DMS79 (cell line): ENCODE data around the gene PLXNA2.

Source experiments
- DNase-seq: peaks from one replicate; lab custom pipeline; 2025; lab: John Stamatoyannopoulos, UW

PLXNA2 gene

DNA sequence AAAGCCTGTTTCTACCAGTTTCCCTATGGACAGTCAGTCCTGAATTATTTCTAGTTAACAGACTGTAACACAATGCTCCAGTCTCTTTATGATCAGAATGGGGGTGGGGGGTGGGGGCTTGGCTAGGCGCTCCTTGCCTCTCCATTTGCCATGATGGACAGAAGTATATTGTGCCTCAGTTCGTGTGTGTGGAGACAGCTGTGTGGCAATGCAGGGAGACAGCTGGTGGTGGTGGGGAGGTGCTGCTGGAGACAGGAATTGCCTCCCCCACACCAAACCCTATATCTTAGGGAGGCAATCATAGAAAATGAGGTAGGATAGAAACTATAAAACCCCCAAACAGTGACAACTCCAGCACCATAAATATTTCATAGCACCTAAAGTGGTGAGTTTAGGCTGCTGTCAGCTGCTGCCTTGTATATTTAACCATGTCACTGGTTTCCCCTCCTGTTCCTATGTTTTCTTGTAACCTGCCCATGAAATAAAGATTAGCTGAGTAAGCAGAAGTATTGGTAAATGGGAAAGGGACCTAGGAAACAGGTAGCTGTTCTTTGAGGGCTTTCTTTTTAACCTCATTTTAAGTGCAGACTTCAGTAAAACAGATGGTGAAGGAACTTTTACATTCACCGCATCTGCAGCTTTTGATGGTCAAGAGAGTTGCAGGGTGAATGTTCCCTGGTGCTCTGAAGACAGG is 3.4 kb downstream of the PLXNA2 start:
- DNase-seq: no peak

DNA sequence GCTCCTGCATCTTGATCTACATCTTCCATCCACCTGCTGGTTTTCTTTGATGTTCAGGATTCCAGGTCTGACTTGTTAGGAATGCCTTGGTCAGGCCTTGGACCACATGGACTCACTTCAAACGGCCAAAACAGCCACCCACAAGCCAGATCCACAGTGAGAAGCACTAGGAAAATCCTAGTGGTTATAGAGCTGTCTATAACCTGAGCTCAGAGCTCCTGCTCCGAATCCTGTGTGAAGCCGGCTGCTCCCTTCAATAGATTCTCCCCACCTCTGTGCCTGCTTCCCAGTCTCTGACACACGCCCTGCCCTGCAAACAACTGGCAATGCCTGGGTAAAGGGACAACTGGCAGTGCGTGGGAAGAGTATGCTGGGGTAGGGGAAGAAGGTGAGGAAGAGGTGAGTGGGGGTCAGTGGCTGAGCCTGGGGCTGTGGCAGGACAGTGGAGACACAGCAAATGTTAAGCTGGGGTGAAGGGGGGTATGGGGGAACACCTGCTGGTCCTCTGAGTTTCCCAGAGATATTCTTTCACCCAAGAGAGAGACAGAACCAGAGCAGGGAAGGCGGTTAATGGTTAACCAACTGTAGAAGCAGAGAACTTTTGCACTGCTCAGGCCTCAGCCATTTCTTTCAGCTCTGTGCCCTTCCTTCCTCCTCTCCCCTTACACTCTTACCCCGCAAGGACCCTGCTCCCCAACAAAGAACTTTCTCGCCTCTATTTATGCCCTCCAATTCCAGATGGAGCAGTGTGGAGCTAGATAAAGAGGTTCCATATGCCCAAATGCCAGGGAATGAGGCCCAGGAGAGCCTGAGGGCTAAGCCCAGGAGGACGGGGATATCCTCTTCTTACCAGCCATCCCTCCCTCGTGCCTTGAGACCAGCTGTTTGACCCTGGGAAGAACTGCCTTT is 4.5 kb downstream of the PLXNA2 start:
- DNase-seq: no peak

DNA sequence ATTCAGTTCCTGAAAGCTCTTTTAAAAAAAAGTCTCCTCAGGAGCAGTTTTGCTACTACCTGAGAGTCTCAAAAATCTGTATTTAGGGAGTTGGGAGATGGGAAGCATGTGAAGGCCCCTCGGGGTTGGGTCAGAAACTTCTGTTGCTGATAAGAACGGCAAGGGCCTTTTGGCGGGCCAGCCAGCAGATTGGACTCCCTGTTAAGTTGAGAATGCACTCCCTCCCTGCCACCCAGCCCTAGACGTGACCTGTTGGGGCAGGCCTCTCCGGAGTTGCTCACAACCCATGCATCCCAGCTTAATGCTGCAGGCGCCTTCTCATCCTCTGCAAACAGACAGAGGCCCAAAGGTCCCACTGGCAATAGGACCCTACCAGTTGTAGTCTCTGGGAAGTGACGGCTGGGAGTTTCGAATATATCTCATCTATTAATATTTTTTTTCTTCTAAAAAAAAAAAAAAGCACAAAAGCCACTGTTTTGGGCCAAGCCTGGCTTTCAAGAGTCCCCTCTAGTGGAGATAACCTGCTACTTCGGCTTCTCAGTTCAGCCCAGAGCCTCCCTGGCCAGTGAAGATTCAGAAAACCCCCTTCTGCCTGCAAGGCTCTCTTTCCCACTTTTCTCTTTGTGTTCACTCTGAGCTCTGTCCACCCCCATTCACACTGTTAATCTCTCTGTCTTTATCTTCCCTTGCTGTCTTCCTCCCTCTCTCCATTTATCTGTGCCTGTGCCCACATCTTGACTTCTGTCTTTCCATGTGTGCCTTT is 5.3 kb downstream of the PLXNA2 start:
- DNase-seq: no peak

DNA sequence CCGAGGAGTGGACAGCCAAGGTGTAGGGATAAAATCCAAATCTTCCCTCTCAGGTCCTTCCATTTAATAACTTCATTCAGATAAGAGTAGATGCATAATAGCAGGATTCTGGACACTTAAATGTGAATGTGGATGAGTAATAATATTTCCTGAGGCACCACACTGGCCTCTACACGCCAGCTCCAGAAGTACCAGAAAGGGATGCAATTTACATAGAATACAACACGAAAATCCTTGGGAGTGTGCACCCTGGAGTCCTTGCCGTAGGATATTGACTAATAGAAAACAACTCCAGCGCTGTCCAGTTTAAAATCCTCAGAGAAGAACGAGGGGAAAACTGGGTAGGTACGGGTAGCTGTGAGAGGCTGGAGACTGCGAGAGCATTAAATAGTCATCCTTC is 6.9 kb downstream of the PLXNA2 start:
- no peak for DNase-seq

DNA sequence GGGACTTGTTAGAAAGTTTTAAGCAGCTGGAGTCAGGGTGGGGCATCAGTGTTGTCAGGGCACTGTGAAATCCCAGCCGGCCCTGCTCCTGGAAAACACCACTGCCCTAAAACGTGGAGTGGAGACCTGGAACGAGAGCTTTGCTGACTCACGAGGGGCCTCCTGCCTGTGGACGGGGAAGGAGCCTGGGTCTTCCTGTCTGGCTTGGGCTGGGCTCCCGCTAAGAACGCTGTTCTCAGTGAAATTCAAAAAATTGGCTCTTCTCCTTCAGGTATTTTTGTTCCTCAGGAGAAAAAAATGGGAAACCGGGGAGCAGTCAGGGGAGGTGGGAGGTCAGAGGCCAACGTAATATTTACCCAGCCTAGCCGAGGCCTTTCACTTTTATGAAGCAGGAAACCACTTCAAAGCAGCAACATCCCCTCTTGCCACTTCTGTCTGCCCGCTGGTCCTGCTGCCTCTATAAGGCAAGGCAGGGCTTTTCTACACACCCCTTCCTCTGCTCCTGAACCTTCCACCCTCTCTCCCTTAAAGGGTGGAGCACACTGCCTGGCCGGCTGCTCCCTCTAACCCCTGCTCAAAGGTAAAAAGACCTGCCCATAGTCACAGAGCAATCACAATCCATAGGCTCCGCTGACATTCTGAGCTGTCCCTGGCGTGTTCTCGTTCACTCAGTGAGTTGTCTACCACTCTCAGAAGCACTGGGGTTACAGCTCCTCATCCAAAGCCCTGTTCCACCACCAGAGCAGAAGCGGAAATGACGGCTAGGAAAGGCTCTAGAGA is 8.0 kb downstream of the PLXNA2 start:
- no peak for DNase-seq

DNA sequence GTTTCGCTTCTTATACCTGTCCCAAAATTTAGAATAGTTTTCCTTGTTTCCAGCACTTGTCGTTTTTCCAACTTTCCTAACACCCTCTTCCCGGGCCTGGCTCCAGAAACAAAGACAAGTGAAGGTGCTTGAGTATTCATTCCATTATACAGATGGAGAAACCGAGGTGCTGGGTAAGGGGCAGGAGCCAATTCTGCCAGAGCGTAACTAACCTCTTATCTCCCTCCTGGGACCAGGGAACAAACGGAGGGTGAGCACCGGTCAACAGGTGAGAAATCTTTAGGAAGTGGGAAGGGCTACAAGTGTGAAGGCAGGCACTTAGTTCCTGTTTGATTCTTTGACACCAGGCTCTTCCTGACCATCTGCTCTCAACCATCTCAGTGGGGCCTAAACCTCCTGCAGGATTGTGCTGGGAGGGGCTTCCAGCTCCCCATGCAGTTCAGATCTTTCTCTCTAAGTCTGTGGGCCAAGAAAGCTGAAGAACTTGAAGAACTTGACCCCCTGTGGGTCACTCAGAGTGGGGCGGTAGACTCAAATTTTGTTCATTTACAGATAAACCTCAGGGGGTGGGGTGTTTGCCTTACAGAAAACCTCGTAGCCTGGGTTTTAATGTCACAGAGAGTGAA is 8.7 kb downstream of the PLXNA2 start:
- no peak for DNase-seq

DNA sequence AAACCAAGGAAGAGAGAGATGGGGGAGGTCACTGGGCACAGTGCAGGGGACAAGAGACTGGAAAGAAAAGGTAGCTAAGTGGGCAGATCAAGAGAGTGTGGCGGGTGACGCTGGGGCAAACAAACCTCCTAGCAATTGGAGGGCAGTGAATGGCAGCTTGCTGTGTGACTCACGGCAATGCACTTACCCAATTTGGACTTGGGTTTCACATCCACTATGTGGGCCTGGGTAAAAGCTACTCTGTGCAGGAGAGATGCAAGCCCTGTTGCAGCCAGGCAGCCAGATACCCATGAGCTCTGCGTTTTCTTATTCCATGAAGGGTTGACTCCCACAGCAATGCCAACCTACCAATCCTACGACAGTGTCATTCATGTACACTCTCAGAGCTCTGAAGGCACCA is 9.5 kb downstream of the PLXNA2 start:
- no peak for DNase-seq

DNA sequence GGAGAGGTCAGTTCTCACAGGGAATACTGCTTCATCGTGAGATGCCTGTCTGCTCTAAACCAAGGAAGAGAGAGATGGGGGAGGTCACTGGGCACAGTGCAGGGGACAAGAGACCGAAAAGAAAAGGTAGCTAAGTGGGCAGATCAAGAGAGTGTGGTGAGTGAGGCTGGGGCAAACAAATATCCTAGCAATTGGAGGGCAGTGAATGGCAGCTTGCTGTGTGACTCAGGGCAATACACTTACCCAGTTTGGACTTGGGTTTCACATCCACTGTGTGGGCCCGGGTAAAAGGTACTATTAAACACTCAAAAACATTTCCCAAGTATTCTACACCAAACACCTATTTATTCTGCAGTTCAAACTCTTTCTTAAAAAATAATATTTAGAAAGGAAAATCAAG is 10.2 kb downstream of the PLXNA2 start:
- no peak for DNase-seq

DNA sequence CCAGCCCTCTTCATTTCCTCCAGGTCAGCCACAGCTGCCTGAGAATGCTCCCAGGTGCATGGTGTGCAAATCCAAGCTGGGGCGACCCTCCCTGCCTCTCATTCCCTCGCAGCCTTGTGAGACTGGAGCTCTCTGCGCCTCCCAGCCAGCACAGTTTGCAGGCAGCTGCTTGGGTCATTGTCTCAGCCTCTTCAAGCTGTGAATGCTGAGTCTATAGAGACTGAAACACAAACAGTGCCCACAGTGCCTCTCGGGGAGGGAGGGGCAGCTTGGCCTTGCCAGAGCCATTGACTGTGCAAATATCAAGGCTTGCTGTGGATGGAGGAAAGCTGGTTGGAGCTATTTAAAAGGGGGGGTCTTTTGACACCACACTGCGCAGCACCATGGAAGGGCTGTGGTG is 10.6 kb downstream of the PLXNA2 start:
- peak; percentile 91 for DNase-seq

DNA sequence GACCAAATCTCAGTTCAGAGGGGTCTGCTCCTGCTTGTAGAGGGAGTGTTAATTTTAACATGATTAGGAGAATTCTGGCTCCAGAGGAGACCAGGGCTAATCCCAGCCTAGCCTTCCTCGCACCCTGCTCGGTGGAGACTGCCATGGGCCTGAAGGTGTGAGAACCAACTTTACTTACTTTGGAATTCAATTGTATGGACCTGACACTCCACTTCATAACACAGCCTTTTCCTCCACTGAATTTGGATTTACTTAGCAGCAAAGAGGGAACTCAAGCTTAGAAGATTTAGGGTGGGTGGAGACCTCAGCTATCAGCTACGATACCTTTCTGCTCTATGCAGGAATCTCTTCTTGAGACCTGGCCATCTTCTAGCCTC is 11.5 kb downstream of the PLXNA2 start:
- no peak for DNase-seq

DNA sequence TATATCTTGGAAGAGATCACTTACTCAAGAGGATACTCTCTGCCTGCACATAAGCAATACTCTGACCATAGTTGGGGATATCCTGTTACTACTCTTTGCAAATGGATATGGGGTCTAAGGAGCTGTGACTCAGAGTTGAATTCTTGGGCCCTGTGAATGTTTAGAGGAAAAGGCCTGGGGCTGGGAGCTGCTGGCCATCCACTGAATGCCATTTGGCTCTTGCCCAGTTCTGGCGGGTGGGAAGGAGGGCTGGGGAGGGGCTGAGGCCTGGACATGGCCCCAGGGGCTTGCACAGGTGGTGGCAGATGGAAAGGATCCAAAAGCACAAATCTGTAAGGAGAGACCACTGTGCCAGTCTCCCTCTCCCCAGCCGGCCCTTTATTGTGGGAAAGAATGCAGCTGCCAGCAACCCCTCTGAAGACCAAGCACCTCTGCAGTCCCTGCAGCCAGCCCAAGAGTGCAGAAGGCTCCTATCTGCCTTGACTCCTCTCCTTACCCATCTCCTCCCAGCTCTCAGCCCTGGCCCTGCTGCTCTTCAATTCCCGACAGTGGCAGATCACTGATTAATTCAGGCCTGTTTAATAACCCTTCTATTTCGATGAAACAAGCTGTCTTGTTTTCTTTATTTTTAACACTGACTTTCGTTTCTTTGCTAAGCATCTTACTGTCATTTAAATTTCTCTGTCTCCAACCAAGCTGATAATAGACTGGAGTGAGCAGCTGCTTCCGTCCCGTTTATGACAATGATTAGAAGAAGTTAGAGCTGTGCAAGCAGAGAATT is 12.1 kb downstream of the PLXNA2 start:
- peak; percentile 67 for DNase-seq

DNA sequence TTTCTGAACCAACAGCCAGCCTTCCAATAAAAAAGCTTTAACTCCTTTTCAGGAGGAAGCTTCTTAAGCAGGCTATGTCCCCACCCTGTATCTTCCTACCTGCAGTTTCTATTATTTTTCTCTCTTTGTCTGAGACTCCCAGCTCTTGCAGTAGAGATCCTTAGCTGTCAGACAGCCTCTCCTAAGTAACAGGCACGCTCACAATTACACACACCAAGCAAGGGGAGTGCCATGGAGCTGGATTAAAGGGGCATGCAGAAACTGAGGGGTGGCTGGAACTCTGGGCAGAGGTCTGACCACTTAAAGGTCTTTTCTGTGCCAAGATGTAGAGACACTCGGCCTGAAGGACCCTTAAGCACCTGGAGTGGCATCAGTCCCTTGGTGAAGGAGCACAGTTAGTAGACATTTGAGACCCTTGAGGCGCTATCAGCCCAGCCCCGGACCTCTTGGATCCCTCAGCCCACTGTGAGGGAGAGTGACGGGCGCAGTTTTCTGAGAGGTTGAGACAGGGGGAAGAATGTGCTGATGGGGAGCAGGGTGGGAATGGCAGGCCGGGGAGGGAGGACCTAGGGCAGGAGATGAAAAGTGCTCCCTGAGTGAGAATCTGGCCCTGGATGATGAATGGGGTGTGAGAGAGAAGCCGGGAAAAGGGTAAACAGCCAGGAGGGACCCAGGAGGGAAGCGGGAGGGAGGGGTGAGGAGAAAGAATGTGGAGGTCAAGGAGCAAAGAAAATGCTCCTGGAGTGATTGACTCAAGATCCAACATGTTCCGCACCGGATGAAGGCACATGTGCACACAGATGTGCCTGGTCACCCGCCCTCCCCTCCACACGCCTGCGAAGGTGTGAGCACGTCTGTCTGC is 13.3 kb downstream of the PLXNA2 start:
- DNase-seq: peak; percentile 97

DNA sequence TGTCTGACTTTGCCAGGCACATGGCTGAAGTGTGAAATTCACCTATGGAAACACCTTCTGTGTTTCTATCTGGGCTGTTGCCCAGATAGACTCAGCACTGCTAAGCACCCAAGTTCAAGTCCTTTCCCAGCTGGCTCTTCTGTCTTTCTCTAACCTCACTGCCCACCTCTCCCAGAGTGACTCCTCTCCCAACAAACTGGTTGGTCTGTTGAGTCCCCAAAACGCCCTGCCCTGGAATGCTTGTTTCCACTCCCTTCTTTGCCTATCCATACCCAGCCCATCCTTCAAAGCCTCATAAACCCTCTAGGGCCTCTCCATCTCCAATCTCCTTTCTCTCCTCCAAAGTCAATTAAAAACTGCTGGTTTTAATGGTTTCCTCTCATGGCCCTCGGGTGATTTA is 15.6 kb downstream of the PLXNA2 start:
- peak; percentile 77 for DNase-seq

DNA sequence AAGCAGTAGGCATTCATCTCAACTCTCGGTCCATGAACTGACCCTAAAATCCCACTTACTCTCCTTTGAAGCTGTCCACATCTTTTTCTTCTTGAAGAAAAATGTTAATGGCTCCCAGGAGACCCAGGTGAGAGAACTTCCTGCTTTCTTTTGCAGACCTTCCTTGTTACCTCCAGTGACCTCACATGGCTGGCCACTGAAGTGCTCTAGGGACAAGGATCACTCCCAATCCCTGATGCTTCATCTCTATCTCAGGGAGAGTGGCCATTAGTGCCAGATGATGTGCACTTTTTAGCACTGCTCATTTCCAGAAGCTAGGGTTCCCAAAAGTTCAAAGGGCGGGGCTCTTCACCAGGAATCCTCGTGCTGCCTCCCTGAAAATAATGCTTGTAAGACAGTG is 16.2 kb downstream of the PLXNA2 start:
- no peak for DNase-seq

DNA sequence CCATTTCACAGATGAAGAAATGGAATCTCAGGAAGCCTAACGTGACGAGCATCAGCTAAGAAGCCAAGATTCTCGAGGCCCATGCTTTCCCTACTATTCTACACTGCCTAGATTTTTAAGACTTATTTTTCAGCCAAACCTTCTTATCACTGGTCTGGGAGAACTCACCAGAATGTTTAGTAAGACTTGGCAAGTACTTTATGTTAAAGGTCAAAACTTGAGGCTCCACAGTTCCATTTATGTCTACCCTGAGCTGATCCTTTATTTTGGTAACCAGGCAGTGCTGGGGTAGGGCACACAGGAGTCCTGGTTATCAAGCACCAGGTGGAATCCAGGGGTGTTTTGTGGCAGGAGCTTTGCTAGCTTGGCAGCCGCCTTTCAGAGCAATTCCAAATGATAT is 16.8 kb downstream of the PLXNA2 start:
- no peak for DNase-seq

DNA sequence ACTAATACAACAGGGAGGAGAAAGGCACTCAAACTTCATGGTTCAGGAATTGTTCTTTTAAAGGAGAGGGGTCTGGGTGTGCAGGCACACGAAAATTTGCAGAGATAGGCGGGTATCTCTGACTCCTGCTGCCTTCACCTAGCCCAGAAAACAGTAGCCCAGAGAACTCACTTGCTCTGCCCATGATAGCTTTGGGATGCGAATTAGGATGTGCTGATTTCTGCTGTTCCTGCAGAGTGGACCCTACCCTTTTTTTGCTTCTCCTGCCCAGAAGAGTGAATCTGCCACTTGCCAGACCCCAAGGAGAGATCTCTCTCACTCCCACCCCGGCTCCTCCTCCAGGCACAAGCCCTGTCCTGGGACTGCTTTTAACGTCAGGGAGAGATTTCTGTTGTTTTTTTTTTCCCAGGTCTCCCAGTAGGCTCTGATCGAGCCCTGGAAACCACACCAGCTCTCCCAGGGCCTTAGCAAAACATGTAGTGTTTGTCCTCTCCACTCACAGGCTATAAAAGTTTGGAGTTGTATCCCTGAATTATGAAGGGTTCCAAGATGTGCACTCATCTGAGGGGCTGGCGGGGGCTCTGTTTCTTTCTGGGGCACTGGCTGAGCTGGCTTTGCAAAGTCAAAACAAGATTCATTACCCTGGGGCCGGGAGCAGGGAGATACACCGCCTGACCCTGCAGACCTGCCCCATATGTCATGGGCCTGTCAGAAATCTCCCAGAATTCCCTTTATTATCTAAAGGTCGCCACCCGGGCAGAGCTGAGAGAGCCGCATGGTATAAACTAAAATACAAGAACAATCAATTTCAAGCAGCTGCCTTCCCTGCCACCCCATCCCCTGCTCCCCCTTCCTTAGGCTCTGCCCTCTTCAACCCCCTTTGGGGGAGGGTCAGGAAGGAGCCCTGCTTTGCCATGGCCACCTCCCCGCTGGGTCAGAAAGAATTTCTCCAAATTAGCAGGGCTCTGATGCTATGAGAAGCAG is 17.9 kb downstream of the PLXNA2 start:
- no peak for DNase-seq

DNA sequence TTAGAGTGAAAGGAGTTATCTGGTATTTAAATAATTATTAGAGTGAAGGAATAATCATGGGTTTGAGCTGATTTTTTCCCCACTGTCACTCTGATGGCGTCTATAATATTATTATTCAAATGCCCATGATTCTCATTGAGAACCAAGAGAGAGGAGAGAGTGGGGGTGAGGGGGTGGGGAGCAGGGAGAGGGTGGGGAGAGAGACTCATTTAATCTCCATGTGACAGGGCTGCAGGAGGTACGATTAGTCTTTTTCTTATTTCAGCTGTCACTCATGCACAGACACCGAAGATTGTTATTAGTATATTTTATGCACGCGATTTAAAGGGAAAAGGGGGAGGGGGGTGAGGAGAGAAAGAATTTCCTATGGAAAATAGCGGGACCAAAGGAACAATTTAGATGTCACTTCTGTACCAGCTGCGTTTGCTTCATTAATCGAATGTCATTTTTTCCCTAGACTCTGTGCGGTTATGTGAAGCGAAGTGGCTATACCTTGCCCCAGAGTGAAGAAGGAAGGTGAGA is 19.9 kb downstream of the PLXNA2 start:
- no peak for DNase-seq

DNA sequence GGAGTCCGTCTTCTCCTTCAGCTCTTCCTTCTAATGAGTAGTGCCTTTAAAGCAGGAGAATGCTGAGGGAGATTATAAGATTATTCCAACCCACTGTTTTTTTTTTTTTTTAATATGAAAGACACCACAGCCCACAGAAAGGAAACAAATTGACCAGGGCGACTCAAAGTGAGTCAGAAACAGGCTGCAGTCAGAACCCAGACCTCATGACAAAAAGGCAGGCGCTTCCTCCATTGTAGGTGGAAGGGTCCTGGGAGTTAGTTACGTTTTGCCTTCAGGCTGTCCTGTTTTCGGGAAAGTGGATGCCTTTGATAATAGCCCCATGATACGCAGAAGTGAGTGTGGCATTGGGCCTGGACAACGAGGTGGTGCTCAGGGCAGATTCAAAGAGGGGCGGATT is 21.0 kb downstream of the PLXNA2 start:
- no peak for DNase-seq
